RCC 7860 (cell line): ENCODE data around the gene SCAI.
"Not testable (repeated sequence)": the region's sequence is repeated elsewhere in the genome, so short reads cannot be mapped to it uniquely, and the experiment has no call there.

ENCODE experiments used
- DNase-seq: peaks from one replicate; pipeline ENCODE4 v3.0.0-alpha.2; 2015; ENCODE audit warnings: low spot score
- FAIRE-seq: peaks from 2 replicates; lab custom pipeline; 2012; peaks lifted over from hg19 to GRCh38; lab: Jason Lieb, UNC

SCAI gene

DNA sequence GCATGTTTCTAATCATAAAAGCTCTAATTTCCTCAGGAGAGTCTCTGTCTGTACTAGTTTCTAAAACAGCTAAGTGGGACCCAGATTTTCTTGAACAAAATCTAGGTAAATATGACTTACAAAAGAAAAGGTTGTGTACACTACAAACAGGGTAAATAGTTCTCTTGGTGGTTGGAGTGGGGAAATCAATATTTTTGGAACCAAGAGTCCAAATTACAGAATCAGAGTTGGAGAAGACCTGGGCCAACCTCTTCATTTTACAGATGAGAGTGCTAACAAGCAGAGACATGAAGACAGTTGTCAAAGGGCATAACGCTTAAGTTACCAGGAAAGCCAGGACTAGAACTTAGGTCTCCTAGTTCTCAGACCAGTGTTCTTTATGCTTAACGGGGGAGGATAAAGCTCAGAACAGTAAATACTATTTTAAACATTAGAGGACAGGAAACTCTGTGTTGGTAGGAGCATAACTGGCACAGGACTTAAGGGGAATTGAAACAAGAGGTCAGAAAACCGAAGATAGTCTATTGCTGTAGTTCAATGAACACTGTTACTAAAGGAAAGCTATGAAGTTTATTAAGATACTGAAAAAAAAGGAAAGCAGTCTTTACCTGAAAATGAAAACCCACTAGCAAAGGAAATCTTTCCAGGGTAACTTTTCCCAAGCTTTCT lies 193.1 kb downstream of the SCAI start:
- FAIRE-seq (no peak), DNase-seq (no peak)

DNA sequence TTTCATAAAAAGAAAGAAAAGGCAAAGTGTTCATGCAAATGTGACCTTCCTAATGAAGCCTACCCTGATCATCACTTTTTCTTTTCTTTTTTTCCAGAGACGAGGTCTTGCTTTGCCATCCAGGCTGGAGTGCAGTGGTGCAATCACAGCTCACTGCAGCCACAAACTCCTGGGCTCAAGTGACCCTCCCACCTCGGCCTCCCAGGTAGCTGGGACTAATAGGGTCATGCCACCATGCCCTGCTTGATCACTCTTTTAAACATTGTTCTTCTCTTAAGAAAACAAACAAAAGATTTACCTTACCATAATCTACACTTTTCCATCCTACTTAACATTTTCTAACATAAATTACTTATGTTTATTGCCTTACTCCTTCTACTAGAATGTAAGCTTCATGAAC lies 193.9 kb downstream of the SCAI start:
- DNase-seq (no peak), FAIRE-seq (no peak)

GRCh38 chr9:124947727-124948391 lies 195.5 kb downstream of the SCAI start:
- DNase-seq (no peak), FAIRE-seq (no peak)

DNA sequence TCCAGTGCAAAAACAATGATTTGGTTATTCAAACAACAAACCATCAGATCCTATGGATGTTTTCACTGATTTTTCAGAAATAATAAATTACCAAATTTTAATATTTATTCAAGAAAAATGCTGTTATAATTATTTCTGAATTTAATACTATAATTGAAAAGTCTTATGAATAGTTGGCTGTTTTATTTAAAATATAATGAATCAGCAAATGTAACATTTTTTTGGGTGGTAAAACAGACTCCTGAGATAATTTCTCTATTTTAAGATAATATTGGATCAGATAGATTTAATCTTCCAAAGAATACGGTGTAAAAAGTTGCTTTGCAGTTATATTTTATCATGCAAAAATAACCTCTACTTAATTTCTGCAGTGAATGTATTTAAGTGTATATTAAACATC lies 197.2 kb downstream of the SCAI start:
- no peak for DNase-seq
- no peak for FAIRE-seq

DNA sequence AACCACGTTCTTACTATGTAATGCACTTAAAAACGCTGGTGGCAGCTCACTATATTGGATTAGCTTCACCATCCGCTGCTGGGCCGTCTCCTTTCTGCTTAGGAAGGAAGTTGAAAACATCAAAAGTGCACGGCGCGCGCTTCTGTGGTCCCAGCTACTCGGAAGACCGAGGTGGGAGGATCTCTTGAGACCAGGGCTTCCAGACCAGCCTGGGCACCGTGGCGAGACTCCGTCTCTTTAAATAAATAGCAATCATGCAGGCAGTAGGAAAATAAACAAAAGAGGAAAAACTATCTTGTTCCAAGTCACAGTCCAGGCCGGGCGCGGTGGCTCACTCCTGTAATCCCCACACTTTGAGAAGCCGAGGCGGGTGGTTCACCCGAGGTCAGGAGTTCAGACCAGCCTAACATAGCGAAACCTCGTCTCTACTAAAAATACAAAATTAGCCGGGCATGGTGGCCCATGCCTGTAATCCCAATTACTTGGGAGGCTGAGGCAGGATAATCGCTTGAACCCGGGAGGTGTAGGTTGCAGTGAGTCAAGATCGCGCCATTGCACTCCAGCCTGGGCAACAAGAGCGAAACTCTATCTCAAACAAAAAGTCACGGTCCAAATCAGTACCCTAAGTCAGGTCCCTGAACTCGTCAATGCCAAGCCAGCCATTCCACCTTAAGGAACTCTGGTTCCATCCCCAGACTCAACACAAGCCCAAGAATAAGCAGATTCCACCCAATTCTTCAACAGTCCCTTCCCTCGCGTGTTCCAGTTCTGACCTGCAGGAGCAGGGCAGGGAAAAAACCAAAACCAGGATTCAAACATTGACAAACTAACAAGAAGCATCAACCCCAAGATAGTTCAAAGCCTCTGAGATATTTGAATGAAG lies 201.4 kb downstream of the SCAI start:
- no peak for FAIRE-seq
- DNase-seq = peak; percentile 37

GRCh38 chr9:124940894-124941678 lies 202.2 kb downstream of the SCAI start, which contains the start of gene GOLGA1:
Gene GOLGA1, minus strand, starts transcription at chr9:124941083. Its CDS starts 2,372 bp downstream, at chr9:124938711.
- FAIRE-seq (no peak), DNase-seq (peak; percentile 94)

DNA sequence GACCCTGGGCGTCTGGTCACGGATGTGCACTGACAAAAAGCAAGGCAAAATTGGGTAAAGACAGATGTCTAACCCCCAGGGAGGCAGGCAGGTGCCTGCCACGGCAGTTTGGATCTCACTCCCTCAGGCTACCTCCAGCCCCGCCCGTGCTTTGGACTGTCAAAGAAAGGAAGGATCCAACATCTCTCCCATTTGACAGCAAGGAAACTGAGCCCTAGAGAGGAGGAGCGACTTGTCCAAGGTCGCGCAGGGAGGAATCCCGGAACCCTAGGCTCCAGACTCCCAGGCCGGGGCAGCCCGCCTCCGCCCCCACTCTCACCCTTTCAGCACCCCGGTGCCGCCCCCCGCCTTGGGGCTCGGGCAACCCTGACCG lies 202.8 kb downstream of the SCAI start:
- DNase-seq (no peak), FAIRE-seq (no peak)

DNA sequence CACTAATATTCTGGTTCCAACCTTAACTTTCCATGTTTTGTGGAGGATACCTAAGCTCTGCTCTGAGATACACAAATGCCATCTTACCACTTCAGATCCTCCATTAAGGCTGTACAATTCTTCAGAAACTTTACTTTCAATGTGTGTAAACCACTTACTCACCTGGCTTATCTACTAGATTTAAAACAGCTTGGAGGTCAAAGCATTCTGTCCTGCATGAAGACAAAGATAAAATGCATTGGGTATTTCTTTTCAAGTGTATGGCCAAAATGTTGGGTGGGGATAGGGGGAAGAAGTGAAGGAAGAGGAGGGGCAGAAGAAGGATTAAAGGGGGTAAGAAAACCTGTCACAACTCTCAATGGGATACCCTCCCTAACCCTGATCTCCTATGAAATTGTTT lies 203.4 kb downstream of the SCAI start:
- no peak for DNase-seq
- FAIRE-seq = no peak

DNA sequence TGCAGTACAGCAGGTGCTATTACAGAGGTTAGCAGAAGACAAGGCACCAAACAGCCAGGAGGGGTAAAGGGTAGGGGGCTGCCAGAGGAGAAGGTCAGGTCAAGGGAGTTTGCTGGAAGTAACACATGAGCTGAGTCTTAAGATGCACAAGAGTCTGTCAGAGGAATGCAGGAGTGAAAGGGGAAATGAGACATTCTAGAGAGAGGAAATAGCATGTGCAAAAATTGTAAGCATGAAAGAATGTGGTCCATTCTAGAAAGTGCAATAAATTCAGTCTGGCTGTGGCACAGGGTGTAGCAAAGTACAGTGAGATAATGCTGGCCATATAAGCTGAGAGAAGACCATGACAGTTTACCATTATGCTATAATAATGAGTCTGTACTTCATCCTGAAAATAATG lies 209.0 kb downstream of the SCAI start:
- DNase-seq (no peak), FAIRE-seq (no peak)

GRCh38 chr9:124932333-124932732 lies 211.0 kb downstream of the SCAI start:
- DNase-seq (no peak), FAIRE-seq (no peak)

- DNase-seq (no peak), FAIRE-seq (no peak)
These were observed 213.9 kb downstream of the SCAI start for GRCh38 chr9:124929464-124929863.

DNA sequence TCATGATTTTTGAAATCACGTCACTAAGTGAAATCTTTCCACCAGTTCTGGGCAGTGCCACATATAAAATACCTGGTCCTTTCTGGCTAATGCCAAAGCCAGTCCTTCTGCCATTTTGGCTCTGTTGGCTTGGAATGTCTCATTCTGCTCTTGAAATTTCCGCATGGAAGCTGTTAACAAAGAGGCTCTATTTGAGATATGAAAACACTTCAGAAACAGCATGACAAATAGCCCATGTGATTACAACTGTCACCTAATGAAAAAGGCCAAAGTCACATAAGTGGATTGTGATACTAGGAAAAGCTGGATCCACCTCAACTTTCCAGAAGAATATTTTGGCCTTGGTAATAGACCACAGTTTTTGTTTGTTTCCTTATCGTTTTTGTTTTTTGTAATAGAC lies 215.2 kb downstream of the SCAI start:
- DNase-seq (no peak), FAIRE-seq (no peak)

- not testable (repeated sequence) for DNase-seq
These were observed 222.9 kb downstream of the SCAI start for GRCh38 chr9:124920394-124920793.

GRCh38 chr9:124914753-124915405 lies 228.4 kb downstream of the SCAI start:
- FAIRE-seq (no peak), DNase-seq (no peak)

More at GRCh38 chr9:124920394-124920793, 222.9 kb downstream of the SCAI start:
- FAIRE-seq = not testable (repeated sequence)

DNA sequence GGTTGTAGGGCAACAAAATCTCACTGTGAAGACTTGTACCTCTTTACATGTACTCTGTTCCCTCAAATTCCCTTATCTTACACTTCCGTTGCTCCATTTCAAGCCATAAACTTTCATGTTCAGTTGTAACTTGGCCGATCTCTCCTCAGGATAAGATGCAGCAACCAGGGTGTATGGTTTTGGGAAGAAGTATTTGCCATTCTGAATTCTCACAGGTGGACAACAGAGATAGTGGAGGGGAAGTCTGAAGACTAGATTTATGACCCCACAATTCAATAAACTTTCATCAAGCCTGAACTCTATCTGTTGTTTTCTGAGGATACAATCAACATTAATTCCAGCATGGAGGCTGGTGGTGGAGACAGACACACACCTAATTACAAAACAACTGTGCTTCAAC lies 229.9 kb downstream of the SCAI start:
- FAIRE-seq = no peak
- DNase-seq = no peak

GRCh38 chr9:124911766-124912165 lies 231.6 kb downstream of the SCAI start:
- no peak for FAIRE-seq
- DNase-seq = no peak

DNA sequence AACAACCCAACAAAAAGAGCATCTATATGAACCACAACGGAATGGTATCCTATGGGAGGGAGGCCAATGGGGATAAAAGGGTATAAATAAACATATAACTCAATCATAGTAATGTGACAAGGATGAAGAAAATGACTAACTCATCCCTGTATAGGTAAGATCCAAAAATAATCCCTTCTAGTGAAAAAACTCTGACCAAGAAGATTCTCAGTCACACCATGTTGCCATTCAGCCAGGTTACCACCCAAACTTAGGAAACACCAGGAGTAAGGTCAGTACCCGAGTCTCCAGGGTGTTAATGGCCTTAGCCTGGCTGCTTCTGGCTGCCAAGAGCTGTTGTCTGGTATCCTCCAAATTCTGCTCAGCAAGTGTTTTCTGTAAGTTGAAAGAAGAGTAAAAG lies 235.2 kb downstream of the SCAI start:
- DNase-seq (no peak), FAIRE-seq (no peak)

DNA sequence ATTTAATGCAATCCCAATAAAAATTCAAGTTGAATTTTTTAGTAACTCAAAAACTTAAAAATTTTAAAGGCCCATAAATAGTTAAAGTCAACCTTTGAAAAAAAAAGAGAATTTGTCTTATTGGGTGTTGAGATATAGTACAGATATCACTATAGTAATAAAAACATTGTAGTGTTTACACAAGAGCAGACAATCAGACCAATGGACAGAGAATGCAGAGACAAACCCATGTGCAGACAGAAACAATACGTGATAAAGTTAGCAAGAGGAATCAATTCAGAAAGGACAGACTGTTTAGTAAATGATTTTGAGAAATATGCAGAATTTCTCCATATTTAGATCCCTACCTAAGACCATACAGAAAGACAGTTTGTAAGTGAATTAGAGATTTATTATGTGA lies 236.4 kb downstream of the SCAI start:
- DNase-seq = no peak
- no peak for FAIRE-seq

- FAIRE-seq (no peak), DNase-seq (no peak)
These were observed 243.5 kb downstream of the SCAI start for GRCh38 chr9:124899845-124900244.
